ENCODE measurements around the gene DCPS.

DCPS gene

GRCh38 chr11:126329644-126330211 lies 25.9 kb downstream of the DCPS start:
- no peak for DNase-seq

GRCh38 chr11:126331286-126331685 lies 27.4 kb downstream of the DCPS start:
- DNase-seq, result no peak

- DNase-seq, result no peak
Observed at GRCh38 chr11:126332221-126332711, 28.4 kb downstream of the DCPS start.

GRCh38 chr11:126333142-126333541 lies 29.3 kb downstream of the DCPS start:
- no peak for DNase-seq

GRCh38 chr11:126334659-126335462 lies 31.0 kb downstream of the DCPS start:
- no peak for DNase-seq

- DNase-seq, result no peak
Observed at GRCh38 chr11:126335463-126335760, 31.6 kb downstream of the DCPS start.

GRCh38 chr11:126336138-126336541 lies 32.3 kb downstream of the DCPS start:
- DNase-seq, result no peak

GRCh38 chr11:126336671-126337101 lies 32.8 kb downstream of the DCPS start:
- peak; percentile 25 for DNase-seq

GRCh38 chr11:126337126-126337473 lies 33.2 kb downstream of the DCPS start:
- DNase-seq, result no peak

- no peak for DNase-seq
Observed at GRCh38 chr11:126337474-126338241, 33.8 kb downstream of the DCPS start.

GRCh38 chr11:126338346-126339055 lies 34.6 kb downstream of the DCPS start:
- no peak for DNase-seq

- DNase-seq, result no peak
Observed at GRCh38 chr11:126339073-126339862, 35.4 kb downstream of the DCPS start.

GRCh38 chr11:126339863-126340434 lies 36.1 kb downstream of the DCPS start:
- no peak for DNase-seq

GRCh38 chr11:126340960-126341606 lies 37.2 kb downstream of the DCPS start:
- DNase-seq, result no peak

- DNase-seq, result no peak
Observed at GRCh38 chr11:126341760-126342161, 37.9 kb downstream of the DCPS start.

GRCh38 chr11:126343051-126343450 lies 39.2 kb downstream of the DCPS start:
- DNase-seq, result no peak

- no peak for DNase-seq
Observed at GRCh38 chr11:126344141-126345080, 40.6 kb downstream of the DCPS start.

- DNase-seq, result no peak
Observed at GRCh38 chr11:126345283-126345682, 41.4 kb downstream of the DCPS start.

- DNase-seq, result peak; percentile 94
Observed at GRCh38 chr11:126345759-126346585, 42.1 kb downstream of the DCPS start.

GRCh38 chr11:126346586-126346940 lies 42.7 kb downstream of the DCPS start:
- no peak for DNase-seq
